ENCODE results near the gene PARD3B.

- TF ChIP-seq CTCF (IDR thresholded peaks at IDR 0.05) (no peak), POLR2A (IDR thresholded peaks at IDR 0.05) (no peak)
Measured at GRCh38 chr2:205564346-205565141, 1019.3 kb downstream of the PARD3B start.

Data from stomach (tissue), 4 donors.